HEK293 (cell line): Measurements from ENCODE around the gene CNMD.

Experiments
- CTCF ChIA-PET: fragments of 350-600 bp; formaldehyde crosslinking; extraction: SDS; loops from one replicate; lab custom pipeline; 2021; ENCODE audit warnings: antibody characterized with exemption; lab: Yijun Ruan, JAX
- POLR2A ChIA-PET: fragments of 300-600 bp; formaldehyde crosslinking; extraction: SDS; loops from one replicate; lab custom pipeline; 2020; ENCODE audit warnings: antibody characterized with exemption, inconsistent platforms; lab: Yijun Ruan, JAX
- H3K27ac ChIP-seq: fragments of 200-500 bp; sonication (Bioruptor generic); 2 replicates; pipeline ENCODE4 v1.5.1; 2014; ENCODE audit warnings: low read depth, low read length, control low read depth, inconsistent platforms; ENCODE audit errors: extremely low read depth
- H3K36me3 ChIP-seq, 2 experiments: fragments of 200-500 bp in 1 of 2; sonication (Bioruptor generic) in 1 of 2; 1 replicate in 1 of 2; 2 replicates in 1 of 2; pipeline ENCODE4 v1.5.1; 2014 to 2017; ENCODE audit warnings: inconsistent platforms in 2 of 2, low read length in 2 of 2; ENCODE audit not compliant: control insufficient read depth in 2 of 2, insufficient read depth in 1 of 2
- H3K4me1 ChIP-seq: fragments of 200-500 bp; sonication (Bioruptor generic); 2 replicates; pipeline ENCODE4 v1.5.1; 2014; ENCODE audit warnings: mild to moderate bottlenecking, low read length, inconsistent platforms; ENCODE audit not compliant: control insufficient read depth, insufficient read depth
- H3K4me3 ChIP-seq: 2 replicates; pipeline ENCODE4 v1.5.1; 2011; ENCODE audit warnings: low read depth, mild to moderate bottlenecking, control low read depth, low read length, moderate library complexity
- H3K9me3 ChIP-seq: fragments of 200-500 bp; sonication (Bioruptor generic); 2 replicates; pipeline ENCODE4 v1.5.1; 2014; ENCODE audit warnings: low read depth, low read length, inconsistent platforms; ENCODE audit not compliant: control insufficient read depth, insufficient read depth
- PRDM10 ChIP-seq: fragments of 450-650 bp; formaldehyde crosslinking; IDR thresholded peaks from 2 replicates; pipeline ENCODE4 v1.5.1; 2016; ENCODE audit warnings: missing biosample characterization, missing genetic modification characterization
- SP7 ChIP-seq: fragments of 450-650 bp; formaldehyde crosslinking; IDR thresholded peaks from 2 replicates; pipeline ENCODE4 v1.5.1; 2016; ENCODE audit warnings: missing biosample characterization, missing genetic modification characterization
- TSHZ1 ChIP-seq: fragments of 450-650 bp; formaldehyde crosslinking; IDR thresholded peaks from 2 replicates; pipeline ENCODE4 v1.5.1; 2016; ENCODE audit warnings: missing biosample characterization, missing genetic modification characterization, borderline replicate concordance
- ZBTB17 ChIP-seq: fragments of 450-650 bp; formaldehyde crosslinking; IDR thresholded peaks from 2 replicates; pipeline ENCODE4 v1.5.1; 2016; ENCODE audit warnings: missing biosample characterization, missing genetic modification characterization
- ZBTB20 ChIP-seq: fragments of 450-650 bp; formaldehyde crosslinking; IDR thresholded peaks from 2 replicates; pipeline ENCODE4 v1.5.1; 2016; ENCODE audit warnings: missing biosample characterization, missing genetic modification characterization
- ZBTB21 ChIP-seq: fragments of 450-650 bp; formaldehyde crosslinking; IDR thresholded peaks from 2 replicates; pipeline ENCODE4 v1.5.1; 2017; ENCODE audit warnings: missing biosample characterization, missing genetic modification characterization
- ZBTB26 ChIP-seq: fragments of 450-650 bp; formaldehyde crosslinking; optimal IDR thresholded peaks from 2 replicates; pipeline ENCODE3; 2016; ENCODE audit warnings: missing biosample characterization, mild to moderate bottlenecking, missing genetic modification characterization
- ZEB2 ChIP-seq: fragments of 450-650 bp; formaldehyde crosslinking; IDR thresholded peaks from 2 replicates; pipeline ENCODE4 v1.5.1; 2016; ENCODE audit warnings: missing biosample characterization, missing genetic modification characterization
- ZNF18 ChIP-seq: fragments of 450-650 bp; formaldehyde crosslinking; IDR thresholded peaks from 2 replicates; pipeline ENCODE4 v1.5.1; 2016; ENCODE audit warnings: missing biosample characterization, missing genetic modification characterization
- ZNF302 ChIP-seq: fragments of 450-650 bp; formaldehyde crosslinking; IDR thresholded peaks from 2 replicates; pipeline ENCODE4 v1.5.1; 2016; ENCODE audit warnings: missing biosample characterization, missing genetic modification characterization, low read depth
- ZNF561 ChIP-seq: fragments of 450-650 bp; IDR thresholded peaks from 2 replicates; pipeline ENCODE4 v1.5.1; 2018; ENCODE audit warnings: missing biosample characterization, missing genetic modification characterization, borderline replicate concordance
- ZNF600 ChIP-seq: fragments of 450-650 bp; formaldehyde crosslinking; IDR thresholded peaks from 2 replicates; pipeline ENCODE4 v1.5.1; 2016; ENCODE audit warnings: missing biosample characterization, missing genetic modification characterization
- ZNF660 ChIP-seq: fragments of 450-650 bp; IDR thresholded peaks from 2 replicates; pipeline ENCODE4 v1.5.1; 2018; ENCODE audit warnings: missing biosample characterization, mild to moderate bottlenecking, missing genetic modification characterization
- ZNF701 ChIP-seq: fragments of 450-650 bp; formaldehyde crosslinking; IDR thresholded peaks from 2 replicates; pipeline ENCODE4 v1.5.1; 2016; ENCODE audit warnings: missing biosample characterization, missing genetic modification characterization
- TF ChIP-seq, protein P1 (sequence below): fragments of 450-650 bp; formaldehyde crosslinking; IDR thresholded peaks from 2 replicates; pipeline ENCODE4 v1.5.1; 2016; ENCODE audit warnings: missing biosample characterization, missing genetic modification characterization, low read depth

The CNMD gene

DNA sequence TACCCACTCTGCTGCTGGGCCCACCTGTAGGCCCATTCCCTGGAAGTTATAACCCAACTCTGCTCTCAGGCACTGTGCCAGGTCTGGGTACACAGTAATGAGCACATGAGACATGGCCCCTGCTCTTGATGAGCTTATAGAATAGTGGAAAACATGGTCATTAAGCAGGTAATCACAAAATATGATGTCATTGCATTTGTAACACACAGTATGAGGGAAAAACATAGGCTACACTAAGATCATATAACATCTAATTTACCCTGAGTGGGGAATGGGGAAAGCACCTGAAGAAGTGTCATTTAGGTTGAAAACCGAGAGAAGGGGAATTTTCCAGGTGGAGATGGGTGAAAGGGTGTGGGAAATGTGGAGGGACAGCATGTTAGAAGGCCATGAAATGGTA lies 3.9 kb upstream of the CNMD start:
- ChIA-PET POLR2A (no interaction called here), CTCF (interaction anchor here (1.6 kb wide), 1 partner anchor 65 kb away, joined by 5 read pairs; no protein-coding TSS in a partner anchor)
- Histone ChIP-seq H3K4me1 (no peaks in the 10 kb centered on the region), H3K36me3 (no peaks in the 10 kb centered on the region), H3K27ac (no peak overlapping the region), H3K9me3 (no peaks in the 10 kb centered on the region), H3K4me3 (no peak overlapping the region)
- TF ChIP-seq, protein P1, sequence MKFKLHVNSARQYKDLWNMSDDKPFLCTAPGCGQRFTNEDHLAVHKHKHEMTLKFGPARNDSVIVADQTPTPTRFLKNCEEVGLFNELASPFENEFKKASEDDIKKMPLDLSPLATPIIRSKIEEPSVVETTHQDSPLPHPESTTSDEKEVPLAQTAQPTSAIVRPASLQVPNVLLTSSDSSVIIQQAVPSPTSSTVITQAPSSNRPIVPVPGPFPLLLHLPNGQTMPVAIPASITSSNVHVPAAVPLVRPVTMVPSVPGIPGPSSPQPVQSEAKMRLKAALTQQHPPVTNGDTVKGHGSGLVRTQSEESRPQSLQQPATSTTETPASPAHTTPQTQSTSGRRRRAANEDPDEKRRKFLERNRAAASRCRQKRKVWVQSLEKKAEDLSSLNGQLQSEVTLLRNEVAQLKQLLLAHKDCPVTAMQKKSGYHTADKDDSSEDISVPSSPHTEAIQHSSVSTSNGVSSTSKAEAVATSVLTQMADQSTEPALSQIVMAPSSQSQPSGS (tag by site-specific recombination) = peak; percentile 66
- TF ChIP-seq ZNF600 (tag by site-specific recombination) (no peak), ZBTB20 (tag by site-specific recombination) (no peak), ZNF701 (tag by site-specific recombination) (no peak), ZNF302 (no peak), ZNF660 (no peak), ZBTB17 (tag by site-specific recombination) (no peak), ZNF18 (tag by site-specific recombination) (no peak), TSHZ1 (tag by site-specific recombination) (no peak), ZEB2 (tag by site-specific recombination) (no peak), SP7 (peak; percentile 76), ZBTB21 (tag by site-specific recombination) (0 out of 2 replicates have a peak, but pooled peaks have one; percentile 39), ZNF561 (tag by site-specific recombination) (no peak), PRDM10 (tag by site-specific recombination) (no peak), ZBTB26 (tag by site-specific recombination) (no peak)
